DLD1 (cell line): Measurements from ENCODE around the gene IBA57.
"Not testable (repeated sequence)": the region's sequence is repeated elsewhere in the genome, so short reads cannot be mapped to it uniquely, and the experiment has no call there.

Experiments used
- in situ Hi-C: cut with HindIII; loops from 2 replicates; pipeline ENCODE4 v1.10.0; 2017; ENCODE audit warnings: low sequenced_read_pairs

The IBA57 gene

DNA sequence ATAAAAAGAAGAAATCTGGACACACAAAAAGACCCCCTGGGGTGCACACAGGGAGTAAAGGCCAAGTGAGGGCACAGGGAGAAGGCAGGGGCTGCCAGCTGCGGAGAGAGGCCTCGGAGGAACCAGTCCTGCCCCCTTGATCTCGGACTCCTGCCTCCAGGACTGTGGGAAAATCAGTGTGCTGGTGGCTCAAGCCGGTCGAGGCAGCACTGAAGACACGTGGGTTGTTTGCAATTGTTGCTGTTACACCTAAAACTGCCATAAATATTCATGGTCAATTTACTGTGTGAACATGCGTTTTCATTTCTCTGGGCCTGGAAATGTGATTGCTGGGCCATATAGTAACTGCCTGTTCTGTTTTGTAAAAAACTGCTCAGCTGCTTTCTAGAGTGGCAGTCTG lies 18.5 kb downstream of the IBA57 start:
- in situ Hi-C loops = no loop called here

DNA sequence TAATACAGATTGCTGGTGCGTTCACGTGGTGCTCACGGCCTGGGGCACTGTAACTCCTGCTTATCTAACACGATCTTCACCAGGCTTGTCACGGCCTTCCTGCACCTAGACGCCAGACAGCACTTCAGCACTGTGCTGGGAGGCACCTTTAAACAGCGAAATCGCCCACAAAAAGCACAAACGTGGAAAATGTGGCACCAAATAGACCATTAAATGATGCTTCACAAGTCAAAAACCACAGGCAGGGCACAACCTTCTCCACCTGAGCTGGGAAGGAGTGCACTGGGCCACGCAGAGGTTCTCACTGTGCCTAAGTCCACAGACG lies 20.0 kb downstream of the IBA57 start:
- in situ Hi-C loops = no loop called here

DNA sequence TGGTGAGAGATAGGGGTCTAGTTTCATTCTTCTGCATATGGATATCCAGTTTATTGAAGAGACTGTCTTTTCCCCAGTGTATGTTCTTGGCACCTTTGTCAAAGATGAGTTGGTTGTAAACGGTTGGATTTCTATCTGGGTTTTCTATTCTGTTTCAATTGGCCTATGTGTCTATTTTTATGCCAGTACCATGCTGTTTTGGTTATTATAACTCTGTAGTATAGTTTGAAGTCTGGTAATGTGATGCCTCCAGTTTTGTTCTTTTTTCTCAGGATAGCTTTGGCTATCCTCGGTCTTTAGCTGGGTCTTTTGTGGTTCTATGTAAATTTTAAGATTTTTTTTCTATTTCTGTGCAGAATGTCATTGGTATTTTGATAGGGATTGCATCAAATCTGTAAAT lies 22.6 kb downstream of the IBA57 start:
- in situ Hi-C loops = not testable (repeated sequence)

DNA sequence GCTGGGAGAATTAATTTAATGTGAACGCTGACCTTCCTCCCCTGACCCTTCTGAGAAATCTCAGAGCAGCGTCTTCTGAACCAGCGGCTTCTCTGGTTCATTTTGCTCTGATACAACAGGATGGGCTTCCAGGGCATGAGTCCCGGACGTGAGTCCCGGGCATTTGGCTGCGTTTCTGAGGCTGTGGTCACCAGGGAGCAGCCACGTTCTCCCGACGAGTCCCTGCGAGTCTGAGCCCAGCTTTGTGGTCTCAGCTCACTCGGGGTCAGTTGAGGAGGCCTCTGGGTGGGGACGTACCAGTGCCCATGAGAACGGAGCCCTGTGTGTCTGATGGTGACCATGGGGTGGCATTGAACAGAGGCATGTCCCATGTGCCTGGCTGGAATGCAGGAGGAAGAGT lies 24.6 kb downstream of the IBA57 start:
- in situ Hi-C loops = no loop called here

DNA sequence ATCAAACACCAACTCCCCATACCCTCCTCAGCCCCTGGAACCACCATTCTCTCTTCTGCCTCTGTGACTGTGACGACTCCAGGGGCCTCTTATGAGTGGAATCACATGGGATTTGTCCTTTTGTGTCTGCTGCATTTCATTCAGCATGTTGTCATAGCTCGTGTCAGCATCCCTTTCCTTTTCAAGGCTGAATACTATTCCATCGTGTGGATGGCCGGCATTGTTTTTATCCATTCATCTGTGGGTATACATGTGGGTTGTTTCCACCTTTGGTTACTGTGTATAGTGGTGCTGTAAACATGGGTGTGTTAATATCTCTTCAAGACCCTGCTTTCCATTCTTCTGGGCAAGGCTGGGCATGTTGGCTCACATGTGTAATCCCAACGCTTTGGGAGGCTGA lies 25.2 kb downstream of the IBA57 start:
- in situ Hi-C loops = no loop called here

DNA sequence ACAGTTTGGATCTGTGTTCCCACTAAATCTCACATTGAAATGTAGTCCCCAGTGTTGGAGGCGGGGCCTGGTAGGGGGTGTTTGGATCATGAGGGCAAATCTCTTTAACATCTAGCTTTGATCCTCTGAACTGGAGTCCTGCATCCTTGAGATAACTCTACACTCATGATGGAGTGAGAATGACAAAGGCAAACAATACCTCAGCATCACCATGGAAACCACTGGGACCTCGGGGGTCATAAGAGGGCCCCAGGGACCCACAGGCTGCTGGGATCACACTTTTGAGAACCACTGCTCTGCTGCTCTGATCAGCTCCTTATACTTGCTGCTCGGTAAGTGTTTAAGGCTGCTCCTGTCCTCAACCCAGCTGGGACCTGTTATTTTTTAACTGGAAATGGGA lies 28.8 kb downstream of the IBA57 start:
- in situ Hi-C loops = no loop called here

DNA sequence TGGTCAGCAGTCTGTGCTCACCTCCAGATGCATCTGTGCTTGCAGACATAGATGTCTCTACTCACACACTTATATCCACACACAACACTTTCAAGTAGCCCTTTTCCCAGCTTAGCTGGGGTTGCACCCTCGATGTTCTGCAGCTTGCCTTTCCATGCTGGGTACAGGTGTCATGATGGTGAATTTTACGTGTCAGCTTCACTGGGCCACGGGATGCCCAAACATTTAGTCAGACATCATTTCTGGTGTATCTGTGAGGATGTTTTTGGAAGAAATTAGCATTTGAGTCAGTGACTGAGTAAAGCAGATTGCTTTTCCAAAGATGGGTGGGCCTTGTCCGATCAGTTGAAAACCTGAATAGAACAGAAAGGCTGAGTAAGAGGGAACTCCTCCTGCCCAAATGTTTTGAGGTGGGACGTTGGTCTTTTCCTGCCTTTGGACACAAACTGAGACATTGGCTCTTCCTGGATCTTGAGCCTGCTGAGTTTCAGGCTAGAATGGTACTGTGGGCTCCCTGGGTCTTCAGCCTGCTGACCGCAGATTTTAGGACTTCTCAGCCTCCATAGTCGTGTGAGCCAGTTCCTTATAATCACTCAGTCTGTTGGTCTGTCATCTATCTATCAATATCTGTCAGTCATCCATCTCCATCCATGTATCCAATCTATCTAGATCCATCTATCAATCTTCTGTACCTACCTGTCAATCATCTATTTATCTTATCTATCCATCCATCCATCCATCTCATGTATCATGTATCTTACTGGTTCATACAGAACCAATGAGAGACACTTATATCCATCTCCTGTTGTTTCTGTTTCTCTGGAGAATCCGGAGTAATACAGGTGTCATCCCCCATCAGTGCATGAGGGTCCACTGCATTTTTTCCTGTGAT lies 29.6 kb downstream of the IBA57 start:
- in situ Hi-C loops = no loop called here

DNA sequence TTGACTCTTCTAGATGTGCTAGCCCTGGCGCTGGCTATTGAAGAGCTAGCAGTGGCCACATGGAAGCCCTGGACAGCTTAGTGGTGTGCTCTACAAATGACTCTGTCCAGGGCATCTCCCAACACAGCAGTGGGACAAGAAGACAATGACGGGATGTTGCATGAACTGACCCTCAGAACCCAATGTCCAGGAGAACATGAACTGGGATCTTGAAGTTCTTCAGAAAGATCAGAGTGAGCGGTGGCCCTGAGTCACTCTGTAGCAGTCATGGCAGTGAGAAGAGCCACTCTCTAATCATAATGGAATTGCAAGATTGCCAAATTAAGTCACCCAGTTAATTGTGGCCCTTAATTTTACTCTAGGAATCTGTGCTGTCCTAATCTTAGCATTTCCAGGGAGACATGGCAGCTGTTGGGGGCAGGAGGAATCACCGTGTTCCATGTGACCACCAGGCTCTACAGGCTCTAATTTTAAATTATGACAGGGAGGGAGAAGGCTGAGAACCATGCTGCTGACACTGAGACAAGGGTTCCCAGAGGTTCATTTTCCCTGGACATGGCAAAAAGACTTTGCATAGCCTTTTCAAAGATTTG lies 32.0 kb downstream of the IBA57 start:
- in situ Hi-C loops = no loop called here

DNA sequence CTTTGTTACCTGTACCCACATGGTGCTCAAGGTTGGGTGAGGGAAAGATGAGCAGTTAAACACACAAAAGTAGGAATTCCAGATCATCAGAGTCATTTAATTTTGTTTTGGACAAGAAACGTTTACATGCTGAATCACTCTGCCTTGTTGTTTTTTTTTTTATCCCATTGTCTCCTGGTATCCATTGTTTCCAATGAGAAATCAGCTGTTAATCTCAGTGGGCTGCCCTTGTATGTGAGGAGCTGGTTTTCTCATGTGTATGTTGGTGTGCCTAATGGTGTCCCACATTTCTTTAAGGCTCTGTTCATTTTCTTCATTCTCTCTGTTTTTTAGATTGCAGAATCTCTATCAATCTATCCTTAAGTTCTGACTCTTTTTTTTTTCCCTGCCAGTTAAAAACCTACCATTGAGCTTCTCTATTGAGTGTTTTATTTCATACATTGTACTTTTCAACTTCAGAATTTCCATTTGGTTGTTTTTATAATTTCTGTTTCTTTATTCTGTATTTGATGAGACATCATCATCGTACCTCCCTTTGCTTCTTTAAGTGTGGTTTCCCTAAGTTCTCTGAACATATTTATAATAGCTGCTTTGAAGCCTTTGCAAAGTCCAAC lies 33.5 kb downstream of the IBA57 start:
- in situ Hi-C loops = no loop called here

DNA sequence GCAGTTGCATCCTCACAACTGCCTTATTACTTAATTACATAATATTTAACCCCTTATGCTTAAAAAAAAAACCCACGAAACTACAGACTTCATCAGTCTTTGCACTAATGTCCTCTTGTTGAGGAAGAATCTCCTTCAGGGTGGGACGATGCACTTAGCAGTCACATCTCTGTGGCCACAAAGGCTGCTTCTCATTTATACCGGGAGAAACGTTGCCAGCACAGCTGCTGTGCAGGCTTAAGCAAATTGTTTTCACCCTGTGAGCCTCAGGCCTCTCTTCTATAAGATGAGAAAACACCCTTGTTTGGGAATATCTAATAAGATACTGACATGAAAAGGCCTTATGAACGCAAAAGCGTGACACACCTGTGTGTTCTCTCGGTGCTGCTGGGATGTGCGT lies 39.4 kb downstream of the IBA57 start:
- in situ Hi-C loops = no loop called here

DNA sequence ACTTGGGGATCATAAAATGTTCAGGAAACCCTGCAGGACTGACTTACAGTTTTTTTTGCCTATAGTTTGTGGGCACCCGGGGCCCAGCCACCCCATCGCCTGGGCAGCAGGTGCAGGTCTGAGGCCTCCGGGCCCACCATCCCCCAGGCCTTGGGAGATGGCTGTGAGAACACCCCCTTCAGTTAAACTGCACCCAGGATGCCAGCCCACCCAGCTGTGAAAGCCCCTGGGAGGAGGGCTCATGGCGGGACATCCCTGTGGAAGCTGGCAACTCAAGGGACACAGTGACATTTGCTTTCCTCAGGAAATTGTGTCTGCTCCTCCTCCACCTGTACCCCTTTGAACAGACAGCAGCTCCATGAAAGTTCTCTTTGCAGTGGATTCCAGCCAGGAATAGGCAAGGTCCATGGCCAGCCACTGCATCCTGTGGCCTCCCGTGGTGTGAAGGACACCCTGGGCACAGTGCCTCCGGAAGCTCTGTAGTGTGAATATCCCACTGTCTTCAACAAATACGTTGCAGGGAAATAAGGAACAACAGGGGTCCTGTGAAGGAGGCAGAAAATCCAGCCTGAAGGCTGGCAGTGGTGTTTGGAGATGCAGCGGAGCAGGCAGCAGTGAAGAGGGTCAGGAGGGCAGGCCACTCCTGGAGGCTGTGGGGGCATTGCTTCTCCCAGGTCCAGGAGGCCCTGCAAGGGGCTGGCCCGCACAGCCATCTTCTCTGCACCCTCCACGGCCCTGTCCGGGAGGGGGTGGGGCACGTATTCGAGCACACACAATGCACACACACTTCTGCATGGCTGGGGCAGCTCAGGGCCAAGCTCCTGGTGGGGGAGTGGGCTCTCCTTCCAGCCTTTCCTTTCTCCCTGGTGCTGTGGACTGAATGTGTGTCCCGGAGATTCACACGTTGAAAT lies 40.2 kb downstream of the IBA57 start:
- in situ Hi-C loops = no loop called here

DNA sequence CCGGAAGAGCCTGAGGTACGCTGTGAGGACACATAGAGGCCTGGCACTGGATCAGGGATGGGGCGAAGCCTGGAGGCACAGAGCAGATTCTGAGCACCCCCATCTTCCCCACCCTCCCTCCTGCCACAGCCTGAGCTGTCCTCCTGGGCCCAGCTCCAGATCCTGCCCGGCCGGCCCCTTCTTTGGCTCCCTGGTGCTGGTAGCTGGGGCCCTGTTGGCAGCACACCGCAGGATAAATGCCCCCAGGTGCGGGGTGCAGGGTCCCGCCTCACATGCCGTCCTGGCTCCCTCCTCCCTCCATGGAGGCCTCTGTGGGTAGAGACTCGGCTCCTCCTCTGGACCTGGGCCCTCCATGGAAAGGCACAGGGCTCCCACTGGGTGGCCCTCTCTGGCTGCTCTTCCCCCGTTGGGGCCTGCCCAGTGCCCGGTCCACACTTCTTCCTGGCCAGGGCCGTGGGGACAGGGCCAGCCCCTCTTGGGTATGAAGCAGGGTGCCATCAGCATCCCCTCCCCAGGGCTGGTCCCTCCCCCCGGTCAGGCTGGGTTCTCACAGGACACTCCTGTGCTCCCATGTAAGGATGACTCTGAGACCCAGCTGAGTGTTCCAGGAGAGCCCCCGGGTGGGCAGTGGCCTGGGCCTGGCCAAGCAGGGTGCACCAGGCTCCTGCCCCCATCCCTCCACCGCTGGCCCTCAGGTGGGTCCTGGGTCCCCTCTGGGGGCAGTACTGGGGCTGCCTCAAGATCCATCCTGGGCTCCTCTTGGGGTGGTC lies 41.2 kb downstream of the IBA57 start:
- in situ Hi-C loops = no loop called here

DNA sequence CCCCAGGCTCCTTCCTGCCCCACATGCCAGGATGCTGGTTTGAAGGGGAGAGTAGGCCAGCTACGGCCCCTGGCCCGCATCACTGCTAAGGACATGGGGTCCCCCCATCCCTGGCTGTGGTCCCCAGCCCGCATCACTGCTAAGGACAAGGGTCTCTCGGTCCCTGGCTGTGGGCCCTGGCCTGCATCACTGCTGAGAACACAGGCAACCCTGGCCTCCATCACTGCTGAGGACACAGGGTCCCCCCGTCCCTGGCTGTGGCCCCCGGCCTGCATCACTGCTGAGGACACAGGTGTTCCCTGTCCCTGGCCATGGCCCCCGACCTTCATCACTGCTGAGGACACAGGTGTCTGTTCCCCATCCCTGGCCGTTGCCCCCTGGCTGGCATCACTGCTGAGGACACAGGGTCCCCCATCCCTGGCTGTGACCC lies 41.8 kb downstream of the IBA57 start:
- in situ Hi-C loops = no loop called here

DNA sequence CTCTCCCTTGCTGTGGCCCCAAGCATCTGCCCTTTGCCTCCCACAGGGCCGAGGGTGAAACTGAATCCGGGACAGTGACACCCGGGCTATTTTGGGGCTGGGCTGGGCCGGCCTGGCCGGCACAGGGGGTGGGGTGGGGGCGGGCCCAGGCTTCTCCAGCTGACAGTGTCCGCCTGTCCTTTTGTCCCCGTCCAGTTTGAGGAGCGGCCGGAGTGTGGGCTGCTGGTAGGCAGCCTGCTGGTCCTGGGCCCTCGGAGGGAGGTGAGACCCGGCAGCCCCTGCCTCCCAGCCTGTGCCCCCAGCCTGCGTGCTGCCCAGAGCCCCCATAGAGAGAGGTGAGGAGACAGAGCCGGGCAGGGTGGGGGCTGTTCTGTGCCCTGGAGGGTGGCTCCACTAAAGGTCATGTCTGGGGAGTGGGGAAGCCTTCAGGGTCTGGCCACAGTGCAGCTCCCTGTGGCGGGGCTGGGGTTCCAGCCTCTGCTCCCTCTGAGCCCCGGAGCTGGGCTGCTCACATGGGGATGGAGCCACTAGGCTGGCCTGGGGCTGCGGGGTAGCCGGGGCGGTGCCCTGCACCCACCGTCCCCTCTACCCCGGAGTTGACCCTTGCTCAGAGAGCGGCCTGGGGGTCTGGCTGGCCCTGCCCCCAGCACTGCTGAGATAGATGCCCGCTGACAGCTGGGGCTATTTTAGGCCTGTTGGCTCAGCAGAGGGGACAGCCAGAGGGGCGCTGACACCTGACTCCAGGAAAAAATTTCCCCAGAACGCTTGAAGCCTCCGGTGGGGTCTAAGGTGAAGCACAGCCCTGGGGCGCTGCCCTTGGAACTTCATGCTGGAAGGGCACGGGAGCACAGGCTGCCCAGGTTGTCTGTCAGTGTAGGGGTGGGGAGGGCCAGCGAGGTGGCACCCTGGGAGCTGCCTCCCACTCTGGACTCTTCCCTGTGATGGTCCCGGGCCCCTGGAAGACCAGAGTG lies 42.5 kb downstream of the IBA57 start, which contains the start of gene OBSCN:
Gene OBSCN (plus strand): TSS at position 194 of the 971 bp plus-strand sequence. CDS start 3,740 bp downstream, outside the sequence.
- in situ Hi-C loops = no loop called here

DNA sequence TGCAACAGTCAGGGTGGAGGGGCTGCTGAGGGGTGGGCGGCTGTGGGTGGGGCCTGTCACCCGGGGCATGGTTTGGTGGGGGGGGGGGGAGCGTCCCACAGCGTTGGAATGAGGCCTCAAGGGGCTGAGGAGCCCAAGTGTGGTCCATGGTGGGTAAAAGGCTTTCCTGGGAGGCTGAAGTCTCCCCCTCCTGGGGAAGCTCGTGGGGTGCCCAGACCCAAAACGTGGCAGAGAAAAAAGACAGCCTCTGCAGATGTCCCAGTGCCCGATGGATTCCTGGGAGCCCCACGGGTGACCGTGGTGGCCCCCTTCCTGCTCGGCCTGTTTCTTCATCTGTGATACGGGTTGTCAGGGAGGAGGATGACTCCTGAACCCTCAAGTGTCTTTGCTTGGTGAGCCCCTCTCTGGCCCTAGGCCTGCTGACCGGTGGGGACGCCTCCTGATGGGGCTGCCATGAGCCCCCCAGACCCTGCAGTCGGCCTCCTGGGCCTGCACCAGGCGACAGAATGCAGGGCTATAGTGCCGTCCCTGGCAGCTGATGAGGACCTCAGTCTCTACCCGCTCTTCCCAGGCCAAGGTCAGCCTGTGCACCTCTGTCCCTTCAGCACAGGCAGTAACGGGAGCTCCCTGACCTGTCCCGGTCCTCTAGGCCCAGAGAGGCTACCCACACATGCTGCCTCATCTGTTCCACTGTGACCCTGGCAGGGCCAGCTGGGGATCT lies 43.4 kb downstream of the IBA57 start:
- in situ Hi-C loops = no loop called here

DNA sequence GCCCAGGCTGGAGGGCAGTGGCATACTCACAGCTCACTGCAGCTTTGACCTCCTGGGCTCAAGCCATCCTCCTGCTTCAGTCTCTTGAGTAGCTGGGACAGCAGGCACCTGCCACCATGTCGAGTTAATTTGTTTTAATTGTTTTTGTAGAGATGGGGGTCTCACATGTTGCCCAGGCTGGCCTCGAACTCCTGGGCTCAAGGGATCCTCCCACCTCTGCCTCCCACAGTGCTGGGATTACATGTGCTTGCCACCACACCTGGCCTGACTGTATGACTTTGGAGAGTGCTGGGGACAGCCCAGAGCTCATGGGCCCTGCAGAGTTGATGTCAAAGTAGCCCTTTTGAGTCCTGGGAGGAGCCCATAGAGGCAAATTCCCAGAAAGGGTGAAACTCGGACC lies 44.1 kb downstream of the IBA57 start:
- in situ Hi-C loops = no loop called here

DNA sequence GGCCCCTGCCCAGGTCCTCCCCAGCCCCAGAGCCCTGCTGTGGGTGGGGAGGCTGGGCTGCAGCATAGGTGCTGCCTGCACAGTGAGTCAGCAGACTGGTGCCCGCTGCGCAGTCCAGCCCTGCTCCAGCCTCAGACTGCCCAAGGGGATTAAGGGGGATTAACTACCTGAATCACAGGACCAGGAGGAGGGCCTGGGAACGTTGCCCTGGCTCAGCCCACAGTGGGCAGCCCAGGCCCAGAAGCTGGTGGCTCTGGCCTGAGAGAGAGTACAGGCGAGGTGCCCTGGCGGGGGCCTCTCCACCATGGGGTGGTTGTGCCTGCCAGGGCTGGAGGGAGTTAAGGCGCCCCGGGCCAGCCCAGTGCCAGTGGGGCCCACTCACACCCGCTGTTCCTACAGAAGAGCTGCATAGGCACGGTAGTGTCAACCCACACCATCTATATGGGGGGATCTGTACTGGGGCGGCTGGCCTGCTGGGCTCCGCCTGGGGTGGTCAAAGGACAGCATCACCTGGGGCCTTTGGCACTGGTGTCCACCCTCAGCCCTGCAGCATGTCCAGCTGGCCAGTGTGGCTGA lies 44.6 kb downstream of the IBA57 start:
- in situ Hi-C loops = no loop called here
